Parathyroid adenoma (tissue), 2 donors: ENCODE measurements around the gene CD74.

Experiments used
- H2AFZ ChIP-seq: fragments of 300-600 bp; sonication (generic); one replicate; pipeline ENCODE4 v1.7.0; 2017; ENCODE audit warnings: antibody characterized with exemption, mild to moderate bottlenecking
- H3K27ac ChIP-seq: fragments of 300-600 bp; sonication (generic); one replicate; pipeline ENCODE4 v1.7.0; 2017
- H3K27me3 ChIP-seq: fragments of 300-600 bp; sonication (generic); one replicate; pipeline ENCODE4 v1.7.0; 2017; ENCODE audit warnings: low read length; ENCODE audit not compliant: control insufficient read depth, insufficient read depth
- H3K36me3 ChIP-seq: fragments of 300-600 bp; sonication (generic); one replicate; pipeline ENCODE4 v1.7.0; 2017; ENCODE audit warnings: low read length; ENCODE audit not compliant: control insufficient read depth, insufficient read depth
- H3K4me1 ChIP-seq: fragments of 300-600 bp; sonication (generic); one replicate; pipeline ENCODE4 v1.7.0; 2017; ENCODE audit warnings: control low read depth
- H3K4me2 ChIP-seq: fragments of 300-600 bp; sonication (generic); one replicate; pipeline ENCODE4 v1.7.0; 2017; ENCODE audit warnings: low read length
- H3K4me3 ChIP-seq: fragments of 300-600 bp; sonication (generic); one replicate; pipeline ENCODE4 v1.7.0; 2017; ENCODE audit warnings: low read depth, low read length
- H3K79me2 ChIP-seq: fragments of 300-600 bp; sonication (generic); one replicate; pipeline ENCODE4 v1.7.0; 2017; ENCODE audit warnings: control low read depth
- H3K9ac ChIP-seq: fragments of 300-600 bp; sonication (generic); one replicate; pipeline ENCODE4 v1.7.0; 2017; ENCODE audit warnings: mild to moderate bottlenecking
- H3K9me3 ChIP-seq: fragments of 300-600 bp; sonication (generic); one replicate; pipeline ENCODE4 v1.7.0; 2017; ENCODE audit warnings: low read length; ENCODE audit not compliant: control insufficient read depth
- CTCF ChIP-seq: fragments of 300-600 bp; sonication (generic); IDR thresholded peaks from one replicate; pipeline ENCODE4 v1.7.0; 2017; ENCODE audit warnings: antibody characterized with exemption, mild to moderate bottlenecking
- donor health status: primary hyperparathyroidism.

Gene CD74

GRCh38 chr5:150406723-150407095 is 6.0 kb downstream of the CD74 start:
- Histone ChIP-seq H3K36me3 (no peaks in the 10 kb centered on the region), H3K4me2 (no peak overlapping the region), H3K9me3 (no peaks in the 10 kb centered on the region), H3K27me3 (no peaks in the 10 kb centered on the region), H2AFZ (no peak overlapping the region), H3K79me2 (no peaks in the 10 kb centered on the region), H3K4me1 (peaks cover 4% of the 10 kb centered on the region), H3K27ac (no peak overlapping the region), H3K9ac (no peak overlapping the region), H3K4me3 (no peak overlapping the region)
- TF ChIP-seq CTCF, result no peak

- Histone ChIP-seq H3K4me3 (no peak overlapping the region), H3K4me2 (no peak overlapping the region), H3K9ac (no peak overlapping the region), H3K27ac (no peak overlapping the region), H3K4me1 (peaks cover 2% of the 10 kb centered on the region), H3K27me3 (no peaks in the 10 kb centered on the region), H3K36me3 (no peaks in the 10 kb centered on the region), H3K9me3 (no peaks in the 10 kb centered on the region), H2AFZ (no peak overlapping the region), H3K79me2 (no peaks in the 10 kb centered on the region)
- no peak for TF ChIP-seq CTCF
Measured at GRCh38 chr5:150406103-150406722, 6.5 kb downstream of the CD74 start.

- H3K4me1 ChIP-seq, result peaks cover 2% of the 10 kb centered on the region
- no peak overlapping the region for H3K4me3 ChIP-seq
- H3K36me3 ChIP-seq, result no peaks in the 10 kb centered on the region
- no peaks in the 10 kb centered on the region for H3K9me3 ChIP-seq
- no peaks in the 10 kb centered on the region for H3K27me3 ChIP-seq
- H3K79me2 ChIP-seq, result no peaks in the 10 kb centered on the region
- H3K9ac ChIP-seq, result no peak overlapping the region
- no peak overlapping the region for H3K4me2 ChIP-seq
- TF ChIP-seq CTCF, result no peak
- no peak overlapping the region for H2AFZ ChIP-seq
- H3K27ac ChIP-seq, result no peak overlapping the region
Measured at GRCh38 chr5:150404941-150405816, 7.5 kb downstream of the CD74 start.

GRCh38 chr5:150404535-150404934 is 8.2 kb downstream of the CD74 start:
- TF ChIP-seq CTCF, result no peak
- no peak overlapping the region for H3K4me3 ChIP-seq
- H3K36me3 ChIP-seq, result no peaks in the 10 kb centered on the region
- H3K9me3 ChIP-seq, result no peaks in the 10 kb centered on the region
- no peak overlapping the region for H3K27ac ChIP-seq
- H3K9ac ChIP-seq, result no peak overlapping the region
- H2AFZ ChIP-seq, result no peak overlapping the region
- no peaks in the 10 kb centered on the region for H3K4me1 ChIP-seq
- no peak overlapping the region for H3K4me2 ChIP-seq
- no peaks in the 10 kb centered on the region for H3K79me2 ChIP-seq
- no peaks in the 10 kb centered on the region for H3K27me3 ChIP-seq
